NCI-H146 treated with DMSO at 0.1 percent for 48 hours (cell line): ENCODE data around the gene NSRP1.
"Not testable (repeated sequence)": the region's sequence is repeated elsewhere in the genome, so short reads cannot be mapped to it uniquely, and the experiment has no call there.

Source experiments
- DNase-seq: peaks from one replicate; lab custom pipeline; 2025; ENCODE audit not compliant: unreplicated experiment; lab: John Stamatoyannopoulos, UW

NSRP1 gene

DNA sequence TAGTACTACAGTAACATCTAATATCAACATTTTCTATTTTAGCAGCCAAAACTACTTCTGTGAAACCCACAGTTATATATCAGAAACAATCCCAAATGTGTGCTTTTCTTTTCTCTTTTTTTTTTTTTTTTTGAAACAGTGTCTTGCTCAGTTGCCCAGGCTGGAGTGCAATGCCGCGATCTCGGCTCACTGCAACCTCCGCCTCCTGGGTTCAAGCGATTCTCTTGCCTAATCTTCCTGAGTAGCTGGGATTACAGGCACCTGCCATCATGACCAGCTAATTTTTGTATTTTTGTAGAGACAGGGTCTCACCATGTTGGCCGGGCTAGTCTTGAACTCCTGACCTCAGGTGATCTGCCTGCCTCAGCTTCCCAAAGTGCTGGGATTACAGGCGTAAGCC lies 2.0 kb downstream of the NSRP1 start:
- not testable (repeated sequence) for DNase-seq

DNA sequence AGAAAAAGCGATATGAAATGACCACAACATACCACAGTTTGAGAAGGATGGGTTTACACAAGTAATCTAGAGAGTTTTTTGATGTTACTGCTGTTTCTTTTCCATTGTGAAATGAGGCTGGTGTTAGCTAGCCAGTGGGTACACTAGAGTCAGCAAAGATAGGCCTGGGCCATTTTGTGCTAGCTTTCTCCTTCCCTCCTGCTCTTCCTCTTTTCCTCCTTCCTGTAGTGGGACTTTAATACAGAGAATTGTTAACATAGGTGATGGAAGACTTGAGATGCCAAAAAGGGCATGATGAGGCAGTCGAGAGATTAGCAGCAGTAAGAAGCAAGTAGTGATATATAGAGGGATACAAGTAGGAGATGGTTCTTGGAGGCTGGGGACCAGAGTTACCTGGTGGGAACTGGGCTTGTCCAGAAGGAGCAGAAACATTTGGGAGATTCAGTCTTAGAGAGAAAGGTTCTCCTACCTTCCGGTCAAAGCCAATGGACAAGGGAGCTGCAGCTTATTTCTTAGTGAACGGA lies 7.7 kb downstream of the NSRP1 start:
- DNase-seq, result no peak

DNA sequence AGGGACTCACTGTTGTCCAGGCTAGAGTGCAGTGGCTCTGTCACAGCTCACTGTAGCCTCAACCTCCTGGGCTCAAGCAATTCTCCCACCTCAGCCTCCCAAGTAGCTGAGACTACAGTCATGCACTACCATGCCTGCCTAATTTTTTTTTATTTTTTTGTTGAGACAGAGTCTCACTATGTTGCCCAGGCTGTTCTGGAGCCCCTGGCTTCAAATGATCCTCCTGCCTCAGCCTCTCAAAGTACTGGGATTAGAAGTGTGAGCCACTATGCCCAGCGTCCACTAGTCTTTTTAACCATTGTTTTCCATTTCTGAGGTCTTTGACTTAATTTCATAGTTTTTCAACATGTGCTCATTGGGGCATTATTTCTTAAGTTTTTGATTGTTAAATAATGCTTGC lies 13.5 kb downstream of the NSRP1 start:
- DNase-seq, result no peak

DNA sequence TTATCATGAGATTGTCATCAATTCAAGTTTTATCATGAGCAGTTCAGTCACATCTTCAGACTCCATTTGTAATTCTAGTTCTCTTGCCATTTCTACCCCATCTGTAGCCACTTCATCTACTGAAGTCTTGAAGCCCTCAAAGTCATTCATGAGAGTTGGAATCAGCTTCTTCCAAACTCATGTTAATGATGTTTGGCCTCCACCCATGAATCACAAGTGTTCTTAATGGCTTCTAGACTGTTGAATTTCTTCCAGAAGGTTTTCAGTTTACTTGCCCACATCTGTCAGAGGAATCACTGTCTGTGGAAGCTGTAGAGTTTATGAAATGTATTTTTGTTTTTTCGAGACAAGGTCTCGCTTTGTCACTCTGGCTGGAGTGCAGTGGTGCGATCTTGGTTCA lies 16.0 kb downstream of the NSRP1 start:
- DNase-seq, result no peak

DNA sequence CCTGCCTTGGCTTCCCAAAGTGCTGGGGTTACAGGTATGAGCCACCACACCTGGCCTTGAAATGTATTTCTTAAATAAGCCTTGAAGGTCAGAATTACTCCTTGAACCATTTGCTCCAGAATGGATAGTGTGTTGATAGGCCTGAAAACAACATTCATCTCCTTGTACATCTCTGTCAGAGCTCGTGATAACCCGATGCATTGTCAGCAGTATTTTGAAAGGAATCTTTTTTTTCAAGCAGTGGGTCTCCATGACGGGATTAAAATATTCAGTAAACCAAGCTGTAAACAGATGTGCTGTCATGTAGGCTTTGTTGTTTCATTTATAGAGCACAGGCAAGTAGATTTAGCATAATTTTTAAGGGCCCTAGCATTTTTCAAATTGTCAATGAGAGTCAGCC lies 16.6 kb downstream of the NSRP1 start:
- DNase-seq, result no peak

DNA sequence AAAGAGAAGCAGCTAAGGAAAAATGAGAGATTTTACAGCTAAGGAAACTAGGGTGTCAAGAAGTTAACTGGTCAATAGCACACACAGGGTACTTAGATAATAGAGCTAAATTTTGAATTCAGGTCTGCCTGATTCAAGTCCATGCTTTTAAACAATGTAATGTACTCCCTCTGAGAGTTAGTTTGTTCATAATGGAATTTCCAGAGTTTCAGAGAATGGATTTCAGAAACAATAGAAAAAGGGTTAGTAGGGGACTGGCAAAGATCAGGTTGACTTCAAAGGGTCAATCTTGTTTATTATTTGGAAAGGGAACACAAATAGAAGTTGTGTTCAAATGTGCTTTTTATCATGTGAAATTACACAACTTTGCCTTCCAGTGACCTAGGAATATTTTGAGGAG lies 17.9 kb downstream of the NSRP1 start:
- no peak for DNase-seq

DNA sequence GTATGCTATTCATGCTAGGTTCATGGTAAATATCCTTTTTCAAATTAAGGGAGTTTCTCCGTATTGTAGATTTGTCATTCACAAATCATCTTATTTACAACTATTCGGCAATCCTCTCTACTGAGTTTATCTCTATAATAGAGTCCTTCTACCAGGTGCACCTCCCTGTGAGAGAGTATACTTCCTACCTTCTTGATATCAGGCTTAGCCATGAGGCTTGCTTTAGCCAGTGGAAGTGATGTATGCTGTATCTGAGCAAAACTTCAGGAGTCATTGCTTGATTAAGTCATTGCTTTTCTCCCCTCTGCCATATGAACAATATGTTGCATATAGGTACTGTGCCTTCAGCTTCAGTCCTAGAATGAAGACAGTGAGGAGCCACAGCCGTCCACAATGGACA lies 20.5 kb downstream of the NSRP1 start:
- no peak for DNase-seq

DNA sequence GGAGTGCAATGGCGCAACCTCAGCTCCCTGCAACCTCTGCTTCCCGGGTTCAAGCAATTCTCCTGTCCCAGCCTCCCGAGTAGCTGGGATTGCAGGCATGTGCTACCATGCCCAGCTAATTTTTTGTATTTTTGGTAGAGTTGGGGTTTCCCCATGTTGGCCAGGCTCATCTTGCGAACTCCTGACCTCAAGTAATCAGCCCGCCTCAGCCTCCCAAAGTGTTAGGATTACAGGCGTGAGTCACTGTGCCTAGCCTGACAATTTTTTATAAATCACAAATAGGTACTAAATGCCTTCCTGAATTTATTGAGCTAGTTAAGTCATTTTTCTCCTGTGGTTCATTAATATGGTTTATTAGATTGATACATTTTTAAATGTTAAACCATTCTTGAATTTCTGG lies 31.2 kb downstream of the NSRP1 start:
- not testable (repeated sequence) for DNase-seq

DNA sequence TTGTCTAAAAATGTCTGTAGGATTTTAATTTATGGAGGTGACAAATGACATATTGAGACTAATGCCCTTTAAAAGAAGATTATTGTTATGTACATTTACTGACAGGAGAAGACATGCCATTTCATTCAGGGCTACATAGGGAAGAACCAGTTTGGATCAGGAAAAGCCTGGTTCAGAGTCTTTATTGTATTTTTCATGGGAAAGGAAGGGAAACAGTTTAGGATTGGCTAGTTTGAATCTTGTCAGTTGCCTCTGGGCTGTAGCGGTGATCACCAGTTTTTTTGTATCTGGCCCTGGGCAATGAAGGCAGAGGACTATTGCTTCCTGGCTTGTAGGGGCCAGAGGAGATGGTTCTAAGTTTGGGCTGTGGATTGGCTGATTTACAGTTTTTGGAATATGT lies 31.8 kb downstream of the NSRP1 start:
- no peak for DNase-seq

DNA sequence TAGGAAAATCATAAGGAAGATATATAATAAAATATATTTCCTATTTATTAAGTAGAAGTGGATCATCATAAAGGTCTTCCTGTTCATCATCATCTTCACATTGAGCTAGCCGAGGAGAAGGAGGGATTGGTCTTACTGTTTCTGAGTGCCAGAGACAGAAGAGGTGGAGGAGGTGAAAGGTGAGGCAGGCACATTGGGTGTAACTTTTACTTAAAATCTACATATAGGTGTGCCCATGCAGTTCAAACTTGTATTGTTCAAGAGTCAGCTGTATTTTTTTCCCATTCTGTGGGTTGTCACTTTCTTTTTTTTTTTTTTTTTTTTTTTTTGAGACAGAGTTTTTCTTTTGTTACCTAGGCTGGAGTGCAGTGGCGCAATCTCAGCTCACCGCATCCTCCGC lies 34.9 kb downstream of the NSRP1 start:
- DNase-seq, result no peak

DNA sequence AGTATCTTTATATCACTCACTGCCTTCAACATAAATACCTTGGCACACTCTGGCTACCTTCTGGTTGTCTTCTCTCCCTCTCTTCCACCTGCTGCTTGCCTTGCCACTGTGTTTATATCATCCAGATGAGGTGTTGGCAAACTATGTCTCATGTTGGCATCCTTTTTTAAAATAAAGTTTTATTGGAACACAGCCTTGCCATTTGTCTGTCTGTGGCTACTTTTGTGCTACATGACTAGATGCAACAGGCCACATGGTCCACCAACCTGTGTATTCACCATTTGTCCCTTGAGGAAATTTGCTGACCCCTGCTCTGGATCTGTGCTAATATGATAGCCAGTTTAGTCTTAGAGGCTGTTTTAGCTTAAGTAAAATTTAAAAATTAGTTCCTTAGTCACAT lies 36.8 kb downstream of the NSRP1 start:
- no peak for DNase-seq

DNA sequence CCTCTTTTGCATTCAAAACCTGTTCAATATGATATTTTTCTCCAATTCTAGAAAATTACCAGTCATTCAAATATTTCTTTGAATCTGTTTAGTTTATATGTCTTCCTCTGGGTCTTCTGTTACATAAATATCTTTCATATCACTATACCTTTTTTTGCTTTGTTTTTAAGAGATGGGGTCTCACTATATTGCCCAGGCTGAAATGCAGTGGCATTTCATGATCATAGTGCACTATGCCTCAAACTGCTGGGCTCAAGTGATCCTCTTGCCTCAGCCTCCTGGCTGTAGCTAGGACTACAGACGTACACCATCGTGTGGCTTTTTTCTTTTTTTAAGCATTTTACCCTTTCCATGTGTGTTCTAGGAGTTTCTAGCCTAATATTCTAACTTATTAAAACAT lies 38.8 kb downstream of the NSRP1 start:
- no peak for DNase-seq

DNA sequence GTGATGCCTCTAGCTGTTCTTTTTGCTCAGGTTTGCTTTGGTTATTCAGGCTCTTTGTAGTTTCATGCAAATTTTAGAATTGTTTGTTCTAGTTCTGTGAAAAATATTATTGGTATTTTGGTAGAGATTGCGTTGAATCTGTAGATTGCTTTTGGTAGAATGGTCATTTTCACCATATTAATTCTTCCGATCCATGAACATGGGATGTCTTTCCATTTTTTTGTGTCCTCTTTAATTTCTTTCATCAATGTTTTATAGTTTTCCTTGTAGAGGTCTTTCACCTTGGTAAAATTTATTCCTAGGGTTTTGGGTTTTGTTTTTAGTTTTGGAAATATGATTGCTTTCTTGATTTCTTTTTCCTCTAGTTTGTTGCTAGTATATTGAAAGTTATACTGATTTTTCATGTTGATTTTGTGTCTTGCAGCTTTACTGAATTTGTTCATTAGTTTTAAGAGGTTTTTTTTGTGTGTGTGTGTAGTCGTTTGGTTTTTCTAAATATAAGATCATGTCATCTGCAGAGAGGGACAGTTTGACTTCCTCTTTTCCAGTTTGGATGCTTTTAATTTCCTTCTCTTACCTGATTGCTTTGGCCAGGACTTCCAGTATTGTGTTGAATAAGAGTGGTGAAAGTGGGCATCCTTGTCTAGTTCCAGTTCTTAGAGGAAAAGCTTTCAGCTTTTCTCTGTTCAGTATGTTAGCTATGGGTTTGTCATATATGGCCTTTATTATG lies 42.4 kb downstream of the NSRP1 start:
- DNase-seq, result no peak

DNA sequence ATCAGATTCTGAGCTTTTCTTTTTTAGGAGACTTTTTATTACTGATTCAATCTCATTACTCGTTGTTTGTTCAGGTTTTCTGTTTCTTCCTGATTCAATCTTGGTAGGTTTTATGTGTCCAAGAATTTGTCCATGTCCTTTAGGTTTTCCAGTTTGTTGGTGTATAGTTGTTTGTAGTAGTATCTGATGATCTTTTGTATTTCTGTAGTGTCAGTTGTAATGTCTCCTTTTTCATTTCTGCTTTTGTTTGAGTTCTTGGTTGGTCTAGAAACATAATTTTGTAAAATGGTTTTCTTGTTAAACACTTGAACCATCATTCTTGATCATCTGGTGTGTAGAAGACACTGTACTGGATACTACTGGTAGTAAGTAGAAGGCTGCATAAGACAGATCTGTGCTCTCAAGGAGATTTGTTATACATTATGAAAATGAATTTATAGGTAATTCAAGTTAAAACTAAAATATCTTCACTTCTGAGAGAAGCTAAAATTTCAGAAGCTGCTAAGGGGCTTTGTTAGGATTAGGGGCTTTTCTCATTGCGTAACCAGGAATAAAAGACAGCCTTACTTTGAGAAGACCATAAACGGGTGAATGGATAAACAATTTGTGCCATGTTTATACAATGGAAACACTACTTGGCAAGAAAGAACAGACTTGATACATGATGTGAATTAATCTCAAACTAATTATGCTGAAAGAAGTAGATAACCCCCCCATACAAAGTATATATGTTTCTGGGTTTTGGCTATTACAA lies 44.0 kb downstream of the NSRP1 start:
- DNase-seq, result no peak

DNA sequence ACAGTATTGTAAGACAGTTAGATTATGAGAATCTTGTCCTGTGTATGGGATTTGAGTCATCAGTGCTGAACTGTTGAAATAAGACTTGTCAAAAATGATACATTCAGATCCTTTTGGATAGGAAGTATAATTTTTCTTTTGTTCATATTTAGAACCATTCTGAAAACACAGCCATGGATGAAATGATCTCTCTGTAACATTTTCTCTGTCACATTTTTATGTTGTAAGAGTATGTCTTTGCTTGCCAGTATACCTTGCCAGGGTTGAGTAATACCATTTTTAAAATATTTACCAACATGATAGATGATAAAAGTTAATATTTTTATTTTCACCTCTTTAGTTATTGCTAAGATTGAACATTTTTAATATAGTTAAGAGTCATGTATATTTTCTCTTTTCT lies 45.0 kb downstream of the NSRP1 start:
- DNase-seq, result no peak

DNA sequence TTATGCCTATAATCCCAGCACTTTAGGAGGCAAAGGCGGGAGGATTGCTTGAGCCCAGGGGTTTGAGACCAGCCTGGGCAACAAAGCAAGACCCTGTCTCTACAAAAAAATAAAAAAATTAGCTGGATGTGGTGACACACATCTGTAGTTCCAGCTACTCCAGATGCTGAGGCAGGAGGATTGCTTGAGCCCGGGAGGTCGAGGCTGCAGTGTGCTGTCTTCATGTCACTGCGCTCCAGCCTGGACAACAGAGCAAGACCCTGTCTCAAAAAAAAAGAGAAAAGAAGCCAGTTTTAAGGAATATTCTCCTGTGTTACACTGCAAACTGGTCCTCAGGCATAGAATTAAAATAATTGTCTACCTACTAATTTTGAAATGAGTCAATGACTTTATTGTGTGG lies 47.9 kb downstream of the NSRP1 start:
- DNase-seq, result no peak

DNA sequence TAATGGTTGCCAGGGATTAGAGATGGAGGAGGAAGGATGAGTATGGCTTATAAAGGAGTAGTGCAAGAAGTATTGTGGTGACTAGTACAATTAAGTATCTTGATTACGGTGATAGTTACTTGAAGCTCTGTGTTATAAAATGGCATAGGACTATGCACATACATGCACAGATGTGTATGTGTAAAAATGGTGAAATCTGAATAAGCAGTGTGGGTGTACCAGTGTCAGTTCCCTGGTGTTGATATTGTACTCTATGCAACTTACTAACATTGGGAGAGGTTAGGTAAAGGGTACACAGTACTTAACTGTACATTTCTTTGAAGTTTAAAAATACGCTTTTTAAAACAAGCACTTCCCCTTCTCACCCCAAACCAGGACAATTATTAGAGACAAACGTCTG lies 48.5 kb downstream of the NSRP1 start:
- DNase-seq, result no peak

DNA sequence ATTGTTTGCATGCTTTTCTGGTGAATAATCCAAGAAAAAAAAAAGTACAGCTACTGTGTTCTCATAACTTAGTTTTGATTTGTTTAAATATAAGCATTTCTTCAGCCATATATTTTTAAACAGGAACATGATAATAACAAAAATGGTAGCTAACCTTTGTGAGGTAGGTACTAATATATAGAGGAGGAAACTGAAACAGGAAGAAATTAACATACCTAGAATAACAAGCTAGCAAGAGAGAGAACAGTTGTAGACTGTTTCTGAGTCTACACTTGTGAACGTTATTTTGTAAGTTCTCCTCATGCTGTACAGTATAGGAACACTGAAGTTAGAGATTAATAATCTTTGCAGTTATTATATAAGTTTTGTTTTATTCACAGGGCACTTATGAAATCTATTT lies 49.3 kb downstream of the NSRP1 start:
- DNase-seq, result no peak

DNA sequence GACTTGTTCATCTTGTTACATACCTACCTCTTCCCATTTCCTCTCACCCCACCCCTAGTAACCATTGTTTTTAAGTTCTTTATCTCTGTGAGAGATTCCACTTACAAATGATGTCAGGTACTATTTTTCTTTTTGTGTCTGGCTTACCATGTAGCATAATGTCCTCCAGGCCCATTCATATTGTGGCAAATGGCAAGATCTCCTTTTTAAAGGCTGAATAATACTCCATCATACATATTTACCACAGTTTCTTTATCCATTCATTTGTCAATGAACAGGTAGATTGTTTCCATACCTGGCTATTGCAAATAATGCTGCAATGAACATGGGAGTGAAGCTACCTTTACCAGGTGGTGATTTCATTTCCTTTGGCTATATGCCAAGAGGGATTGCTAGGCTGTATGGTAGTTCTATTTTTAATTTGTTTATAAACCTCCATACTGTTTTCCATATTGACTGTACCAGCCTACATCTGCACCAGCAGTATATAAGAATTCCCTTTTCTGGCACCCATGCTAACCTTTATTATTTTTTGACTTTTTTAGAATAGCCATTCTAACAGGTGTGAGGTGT lies 53.9 kb downstream of the NSRP1 start:
- DNase-seq, result no peak

DNA sequence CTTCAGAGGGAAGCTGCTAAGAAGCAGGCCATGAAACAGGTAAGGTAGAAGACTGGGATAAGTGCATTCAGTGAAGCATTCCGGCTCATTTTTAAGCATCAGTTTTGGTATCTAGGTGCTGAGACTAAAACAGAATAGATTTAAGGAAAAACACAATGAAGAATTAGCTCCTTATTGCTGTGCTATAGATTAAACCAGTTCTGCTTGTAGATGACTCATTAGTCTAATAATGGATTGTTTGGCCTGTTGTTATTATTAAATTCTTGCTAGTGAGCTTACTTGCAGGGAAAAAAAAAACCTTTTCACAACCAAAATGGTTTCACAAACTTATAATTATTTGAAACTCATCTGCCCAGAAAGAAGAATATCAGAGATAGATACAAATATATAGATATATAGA lies 55.9 kb downstream of the NSRP1 start:
- no peak for DNase-seq

DNA sequence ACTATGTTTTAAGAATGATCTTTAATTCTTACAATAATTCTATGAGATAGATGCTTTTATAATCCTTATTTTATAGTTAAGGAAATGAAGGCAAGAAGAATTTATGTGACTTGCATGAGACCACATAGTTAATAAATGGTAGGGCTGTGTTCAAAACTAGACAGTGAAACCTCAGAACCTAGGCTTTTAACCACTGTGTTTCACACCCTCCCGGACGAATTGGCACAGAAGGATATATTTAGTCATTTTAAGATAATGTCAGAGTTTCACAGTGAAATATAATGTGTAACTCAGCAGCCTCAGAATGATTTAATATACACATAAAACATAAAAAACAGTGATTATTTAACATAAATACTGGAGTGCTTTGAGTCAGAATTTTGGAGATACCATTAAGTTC lies 57.0 kb downstream of the NSRP1 start:
- no peak for DNase-seq

DNA sequence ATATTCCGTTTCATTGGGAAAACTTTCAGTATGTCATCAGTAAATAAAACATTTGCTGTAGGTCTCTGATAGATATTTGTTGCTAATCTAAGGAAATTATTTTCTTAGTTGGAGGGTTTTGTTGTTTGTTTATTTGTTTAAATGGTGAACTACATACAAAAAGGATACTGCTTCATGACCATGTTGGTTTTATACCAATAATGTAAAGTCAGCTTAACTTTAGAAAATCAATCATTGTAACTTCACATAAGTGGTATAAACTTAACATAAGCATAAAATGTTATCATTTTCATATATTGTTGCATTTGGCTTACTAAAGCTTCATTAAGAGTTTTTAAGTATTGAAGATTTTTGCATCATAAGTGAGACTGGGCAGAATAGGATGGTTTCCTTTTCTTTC lies 57.9 kb downstream of the NSRP1 start:
- no peak for DNase-seq
